ENCODE results near the gene GLIPR1. TPM values are rescaled to one million over a fixed set of nuclear protein-coding genes. Genes with fewer than 3 reads are reported as not detected.

The GLIPR1 gene
- total RNA-seq, 1 donor from 2014 or later, result 0.22 TPM

DNA sequence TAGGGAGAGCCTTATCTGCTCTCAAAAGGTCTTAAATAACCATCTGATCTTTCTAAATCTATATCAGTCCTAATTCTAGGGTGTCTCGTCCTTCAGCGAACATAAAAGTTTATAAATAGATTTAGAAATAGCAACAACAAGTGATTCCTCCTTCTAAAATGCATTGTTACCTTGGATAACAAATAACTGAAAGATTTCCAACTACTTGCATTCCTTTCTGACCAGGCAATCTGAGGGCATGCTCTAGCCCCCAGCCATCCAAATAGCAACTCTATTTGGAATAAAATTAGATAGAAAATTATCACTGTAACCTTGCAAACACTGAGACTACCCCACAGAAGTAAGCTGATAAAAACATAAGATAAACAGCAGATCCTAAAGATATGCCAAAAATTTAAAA lies 52.7 kb downstream of the GLIPR1 start:
- no peaks in the 10 kb centered on the region for H3K36me3 Mint-ChIP-seq (ENCODE audit: insufficient read depth)
- no peak overlapping the region for H3K4me3 Mint-ChIP-seq (ENCODE audit: low read depth)
- TF ChIP-seq, protein P1, sequence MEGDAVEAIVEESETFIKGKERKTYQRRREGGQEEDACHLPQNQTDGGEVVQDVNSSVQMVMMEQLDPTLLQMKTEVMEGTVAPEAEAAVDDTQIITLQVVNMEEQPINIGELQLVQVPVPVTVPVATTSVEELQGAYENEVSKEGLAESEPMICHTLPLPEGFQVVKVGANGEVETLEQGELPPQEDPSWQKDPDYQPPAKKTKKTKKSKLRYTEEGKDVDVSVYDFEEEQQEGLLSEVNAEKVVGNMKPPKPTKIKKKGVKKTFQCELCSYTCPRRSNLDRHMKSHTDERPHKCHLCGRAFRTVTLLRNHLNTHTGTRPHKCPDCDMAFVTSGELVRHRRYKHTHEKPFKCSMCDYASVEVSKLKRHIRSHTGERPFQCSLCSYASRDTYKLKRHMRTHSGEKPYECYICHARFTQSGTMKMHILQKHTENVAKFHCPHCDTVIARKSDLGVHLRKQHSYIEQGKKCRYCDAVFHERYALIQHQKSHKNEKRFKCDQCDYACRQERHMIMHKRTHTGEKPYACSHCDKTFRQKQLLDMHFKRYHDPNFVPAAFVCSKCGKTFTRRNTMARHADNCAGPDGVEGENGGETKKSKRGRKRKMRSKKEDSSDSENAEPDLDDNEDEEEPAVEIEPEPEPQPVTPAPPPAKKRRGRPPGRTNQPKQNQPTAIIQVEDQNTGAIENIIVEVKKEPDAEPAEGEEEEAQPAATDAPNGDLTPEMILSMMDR (IDR thresholded peaks at IDR 0.05; ENCODE audit: unreplicated experiment), result no peak
- H3K4me1 Mint-ChIP-seq (ENCODE audit: low read depth), result peaks cover 2% of the 10 kb centered on the region
- H3K9me3 Mint-ChIP-seq (ENCODE audit: low read depth), result no peaks in the 10 kb centered on the region
- H3K27me3 Mint-ChIP-seq, result no peaks in the 10 kb centered on the region
- no peak for DNase-seq (ENCODE audit: low spot score, unreplicated experiment)
- H3K27ac Mint-ChIP-seq, result no peak overlapping the region

DNA sequence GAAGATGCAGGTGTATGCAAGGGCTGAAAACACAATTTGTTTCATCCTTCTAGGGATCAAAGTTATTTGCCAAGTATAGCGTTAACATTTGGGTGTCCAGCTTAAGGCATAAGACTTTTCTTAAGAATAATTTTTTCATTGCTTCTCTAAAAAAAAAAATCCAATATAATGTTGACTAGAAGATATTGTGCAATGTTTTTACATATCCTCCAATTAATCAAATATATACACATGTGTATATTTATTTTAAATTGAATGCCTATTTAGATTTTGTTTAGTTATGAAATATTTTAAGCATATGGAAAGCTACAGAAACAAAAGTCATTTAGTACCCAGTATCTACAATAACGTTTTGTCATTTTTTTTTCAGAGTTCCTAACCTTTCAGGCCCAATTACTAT lies 59.3 kb downstream of the GLIPR1 start:
- no peak for DNase-seq (ENCODE audit: low spot score, unreplicated experiment)
- H3K4me1 Mint-ChIP-seq (ENCODE audit: low read depth), result peaks cover 7% of the 10 kb centered on the region
- H3K27ac Mint-ChIP-seq, result no peak overlapping the region
- H3K27me3 Mint-ChIP-seq, result no peaks in the 10 kb centered on the region
- no peaks in the 10 kb centered on the region for H3K36me3 Mint-ChIP-seq (ENCODE audit: insufficient read depth)
- H3K9me3 Mint-ChIP-seq (ENCODE audit: low read depth), result no peaks in the 10 kb centered on the region
- TF ChIP-seq, protein P1 (IDR thresholded peaks at IDR 0.05; ENCODE audit: unreplicated experiment), result no peak
- no peak overlapping the region for H3K4me3 Mint-ChIP-seq (ENCODE audit: low read depth)

DNA sequence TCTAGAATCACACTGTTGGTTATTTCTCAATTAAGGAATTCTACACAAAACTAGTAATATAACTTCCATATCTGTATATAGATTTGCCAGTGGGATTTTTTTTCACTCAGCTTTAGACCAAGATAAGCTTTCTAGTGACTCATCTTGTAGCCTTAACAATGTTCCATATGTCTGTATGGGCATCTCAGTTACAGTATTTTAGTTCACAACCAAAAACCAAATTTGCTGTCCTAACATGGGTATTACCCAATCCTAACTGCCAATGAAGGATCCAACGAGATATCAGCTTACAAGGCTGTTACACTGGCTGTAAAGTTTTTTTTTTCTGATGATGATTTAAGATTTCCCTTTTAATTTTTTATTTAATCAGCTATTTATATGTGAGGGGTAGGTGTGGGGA lies 62.4 kb downstream of the GLIPR1 start:
- TF ChIP-seq, protein P1 (IDR thresholded peaks at IDR 0.05; ENCODE audit: unreplicated experiment), result no peak
- no peak overlapping the region for H3K4me3 Mint-ChIP-seq (ENCODE audit: low read depth)
- H3K27me3 Mint-ChIP-seq, result no peaks in the 10 kb centered on the region
- H3K27ac Mint-ChIP-seq, result no peak overlapping the region
- no peak for DNase-seq (ENCODE audit: low spot score, unreplicated experiment)
- no peaks in the 10 kb centered on the region for H3K36me3 Mint-ChIP-seq (ENCODE audit: insufficient read depth)
- H3K9me3 Mint-ChIP-seq (ENCODE audit: low read depth), result no peaks in the 10 kb centered on the region
- H3K4me1 Mint-ChIP-seq (ENCODE audit: low read depth), result peaks cover 19% of the 10 kb centered on the region

DNA sequence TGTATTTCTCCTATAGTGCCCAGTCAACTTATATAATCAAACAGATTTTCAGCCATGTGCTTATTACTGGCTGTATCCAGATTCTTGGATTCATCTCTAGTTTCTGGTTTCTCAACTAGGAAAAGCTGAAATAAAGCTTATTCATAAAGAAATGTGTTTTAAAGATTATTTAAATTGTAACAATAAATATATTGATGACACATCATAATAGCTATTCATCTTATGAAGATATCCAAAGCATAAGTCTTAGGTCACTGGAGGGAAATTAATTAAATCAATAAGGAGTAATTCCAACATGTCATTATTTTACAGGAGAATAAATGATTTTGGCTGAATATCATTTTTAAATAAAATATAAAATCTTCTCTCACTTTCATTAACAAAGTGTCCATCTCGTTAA lies 63.0 kb downstream of the GLIPR1 start:
- no peak overlapping the region for H3K27ac Mint-ChIP-seq
- no peaks in the 10 kb centered on the region for H3K27me3 Mint-ChIP-seq
- no peak for DNase-seq (ENCODE audit: low spot score, unreplicated experiment)
- TF ChIP-seq, protein P1 (IDR thresholded peaks at IDR 0.05; ENCODE audit: unreplicated experiment), result no peak
- H3K9me3 Mint-ChIP-seq (ENCODE audit: low read depth), result no peaks in the 10 kb centered on the region
- no peaks in the 10 kb centered on the region for H3K36me3 Mint-ChIP-seq (ENCODE audit: insufficient read depth)
- no peak overlapping the region for H3K4me3 Mint-ChIP-seq (ENCODE audit: low read depth)
- peaks cover 21% of the 10 kb centered on the region for H3K4me1 Mint-ChIP-seq (ENCODE audit: low read depth)

- Mint-ChIP-seq H3K27me3 (no peaks in the 10 kb centered on the region), H3K27ac (no peak overlapping the region), H3K4me3 (ENCODE audit: low read depth) (no peak overlapping the region), H3K9me3 (ENCODE audit: low read depth) (no peaks in the 10 kb centered on the region), H3K36me3 (ENCODE audit: insufficient read depth) (no peaks in the 10 kb centered on the region), H3K4me1 (ENCODE audit: low read depth) (peaks cover 38% of the 10 kb centered on the region)
- TF ChIP-seq, protein P1 (IDR thresholded peaks at IDR 0.05; ENCODE audit: unreplicated experiment), result no peak
- no peak for DNase-seq (ENCODE audit: low spot score, unreplicated experiment)
These were observed 65.1 kb downstream of the GLIPR1 start for GRCh38 chr12:75545636-75546035.

All from progenitor cell of endocrine pancreas (in vitro differentiated cells).